ENCODE measurements around the gene ZFYVE28. TPM values are rescaled to one million over a fixed set of nuclear protein-coding genes. Genes with fewer than 3 reads are reported as not detected.

Gene ZFYVE28
- total RNA-seq, 4 donors from 2014 or later: 8.9 to 19.1 (median 16.4) TPM

GRCh38 chr4:2415881-2416563, 2.4 kb downstream of the ZFYVE28 start:
- Histone ChIP-seq H3K4me1 (peaks cover 27 to 56% of the 10 kb centered on the region in 2 donors), H3K4me3 (replicated peaks in 1 of 3) (peak overlapping the region in 1 of 3 donors; percentile 29), H3K27me3 (no peaks in the 10 kb centered on the region), H3K27ac (peak overlapping the region in 1 of 3 donors; percentile 68), H3K9me3 (no peaks in the 10 kb centered on the region), H3K36me3 (no peaks in the 10 kb centered on the region)
- 71 to 80% methylated on average over 17 of the region's 17 CpGs for WGBS, 2 donors
- TF ChIP-seq POLR2A (IDR thresholded peaks at IDR 0.05): no peak
- TF ChIP-seq, protein P1, sequence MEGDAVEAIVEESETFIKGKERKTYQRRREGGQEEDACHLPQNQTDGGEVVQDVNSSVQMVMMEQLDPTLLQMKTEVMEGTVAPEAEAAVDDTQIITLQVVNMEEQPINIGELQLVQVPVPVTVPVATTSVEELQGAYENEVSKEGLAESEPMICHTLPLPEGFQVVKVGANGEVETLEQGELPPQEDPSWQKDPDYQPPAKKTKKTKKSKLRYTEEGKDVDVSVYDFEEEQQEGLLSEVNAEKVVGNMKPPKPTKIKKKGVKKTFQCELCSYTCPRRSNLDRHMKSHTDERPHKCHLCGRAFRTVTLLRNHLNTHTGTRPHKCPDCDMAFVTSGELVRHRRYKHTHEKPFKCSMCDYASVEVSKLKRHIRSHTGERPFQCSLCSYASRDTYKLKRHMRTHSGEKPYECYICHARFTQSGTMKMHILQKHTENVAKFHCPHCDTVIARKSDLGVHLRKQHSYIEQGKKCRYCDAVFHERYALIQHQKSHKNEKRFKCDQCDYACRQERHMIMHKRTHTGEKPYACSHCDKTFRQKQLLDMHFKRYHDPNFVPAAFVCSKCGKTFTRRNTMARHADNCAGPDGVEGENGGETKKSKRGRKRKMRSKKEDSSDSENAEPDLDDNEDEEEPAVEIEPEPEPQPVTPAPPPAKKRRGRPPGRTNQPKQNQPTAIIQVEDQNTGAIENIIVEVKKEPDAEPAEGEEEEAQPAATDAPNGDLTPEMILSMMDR (IDR thresholded peaks at IDR 0.05): no peak
- intact Hi-C loops (cut with DNase I): loop anchor here (5.0 kb wide), 2 partner anchors 121 to 154 kb away; partner anchors contain the start of genes FAM193A and MXD4
- DNase-seq: no peak

- intact Hi-C loops (cut with DNase I): loop anchor here (5.0 kb wide), 2 partner anchors 122 to 153 kb away; partner anchors contain the start of genes FAM193A and MXD4
- 94 to 98% methylated on average over 3 of the region's 3 CpGs for WGBS, 2 donors
- Histone ChIP-seq H3K27ac (no peak overlapping the region), H3K27me3 (no peaks in the 10 kb centered on the region), H3K36me3 (no peaks in the 10 kb centered on the region), H3K9me3 (no peaks in the 10 kb centered on the region), H3K4me3 (replicated peaks in 1 of 3) (no peak overlapping the region), H3K4me1 (peaks cover 27 to 56% of the 10 kb centered on the region in 2 donors)
- no peak for DNase-seq
- no peak for TF ChIP-seq POLR2A (IDR thresholded peaks at IDR 0.05)
- TF ChIP-seq, protein P1 (IDR thresholded peaks at IDR 0.05): no peak
Measured at GRCh38 chr4:2415213-2415612, 3.2 kb downstream of the ZFYVE28 start.

- Histone ChIP-seq H3K27ac (peak overlapping the region; percentile 22 to 81 (median 44)), H3K4me1 (peaks cover 23 to 48% of the 10 kb centered on the region in 2 donors)
- intact Hi-C loops (cut with DNase I): loop anchor here (5.0 kb wide), 1 partner anchor 172 kb away; the partner anchor contains the start of genes HAUS3 and POLN
Measured at GRCh38 chr4:2413821-2414610, 4.4 kb downstream of the ZFYVE28 start.

DNA sequence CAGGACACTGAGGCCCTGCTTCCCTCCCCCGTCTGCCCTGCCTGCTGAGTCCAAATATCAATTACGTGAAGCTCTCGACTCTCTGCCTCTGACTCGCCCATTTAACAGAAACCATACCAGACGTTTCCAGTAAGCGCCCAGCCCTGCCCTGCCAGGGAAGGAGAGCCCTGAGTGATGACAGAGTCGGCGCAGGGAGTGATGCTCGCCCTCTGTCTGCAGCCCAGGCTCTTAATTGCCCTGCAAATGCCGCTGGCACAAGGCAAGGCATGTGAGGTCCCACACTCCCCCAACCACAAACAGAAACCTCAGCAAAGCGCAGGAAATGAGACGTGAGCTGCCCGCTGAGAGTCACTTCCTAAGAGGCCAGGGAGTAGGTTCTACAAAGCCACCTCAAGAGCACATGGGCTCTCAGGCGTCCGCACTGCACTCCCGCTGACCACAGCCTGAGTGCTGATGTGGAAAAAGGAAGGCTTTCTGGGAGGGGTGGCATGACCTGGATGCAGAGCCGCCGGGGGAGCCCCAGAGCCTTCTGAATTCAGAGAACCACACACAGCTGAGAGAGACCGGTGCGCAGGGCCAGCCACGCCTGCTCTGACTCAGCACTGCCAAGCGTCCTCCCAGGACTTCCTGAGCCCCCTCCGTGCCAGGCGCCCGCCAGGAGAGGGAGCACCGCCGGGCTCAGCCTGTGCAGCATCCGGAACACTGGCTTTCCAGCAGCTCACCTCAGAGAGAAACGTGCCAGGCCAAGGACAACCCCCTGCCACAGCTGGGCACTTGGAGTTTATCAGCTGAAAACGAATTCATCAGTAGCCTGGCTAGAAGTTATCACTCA, 5.3 kb downstream of the ZFYVE28 start:
- intact Hi-C loops (cut with DNase I): loop anchor here (5.0 kb wide), 1 partner anchor 171 kb away; the partner anchor contains the start of genes HAUS3 and POLN
- TF ChIP-seq, protein P1 (IDR thresholded peaks at IDR 0.05): peak in 4 of 6 experiments; percentile 43 to 52 (median 48)
- peak in 1 of 2 donors; percentile 60 for TF ChIP-seq POLR2A (IDR thresholded peaks at IDR 0.05)
- Histone ChIP-seq H3K27ac (peak overlapping the region; percentile 22 to 81 (median 66)), H3K27me3 (no peaks in the 10 kb centered on the region), H3K36me3 (no peaks in the 10 kb centered on the region), H3K4me3 (replicated peaks in 1 of 3) (peak overlapping the region in 2 of 3 donors; percentile 6 to 24), H3K4me1 (peaks cover 23 to 47% of the 10 kb centered on the region in 2 donors), H3K9me3 (no peaks in the 10 kb centered on the region)
- DNase-seq: peak; percentile 96
- WGBS, 2 donors: 14 to 22% methylated on average over 12 to 26 of the region's 30 CpGs

More at GRCh38 chr4:2413821-2414610, 4.4 kb downstream of the ZFYVE28 start:
- Histone ChIP-seq H3K36me3 (no peaks in the 10 kb centered on the region), H3K27me3 (no peaks in the 10 kb centered on the region), H3K4me3 (replicated peaks in 1 of 3) (no peak overlapping the region), H3K9me3 (no peaks in the 10 kb centered on the region)
- TF ChIP-seq POLR2A (IDR thresholded peaks at IDR 0.05): no peak
- TF ChIP-seq, protein P1 (IDR thresholded peaks at IDR 0.05): no peak
- 66 to 74% methylated on average over 6 to 14 of the region's 14 CpGs for WGBS, 2 donors
- DNase-seq: peak; percentile 49 to 53
